K562 (cell line): ENCODE measurements around the gene PTPRG. TPM values are rescaled to one million over a fixed set of nuclear protein-coding genes. Genes with fewer than 3 reads are reported as not detected.

Source experiments
- ATAC-seq: fragments of 200-7000 bp; cut with Tn5 transposase; 3 replicates; pipeline ENCODE4 v1.9.1; 2020; ENCODE audit warnings: moderate library complexity
- BruUV-seq: library from RNA; stranded (reverse); fragments of 400-500 nt; replicated peaks from 2 replicates; lab custom pipeline; 2021; lab: Mats Ljungman, UMichigan
- CTCF ChIA-PET: fragments of 300-600 bp; formaldehyde crosslinking; extraction: SDS; loops from one replicate; lab custom pipeline; 2021; ENCODE audit warnings: low intra/inter-chr PET ratio; lab: Yijun Ruan, JAX
- POLR2A ChIA-PET: fragments of 300-600, 350-650 bp; sonication (Branson Sonifier 250); formaldehyde crosslinking; extraction: SDS; loops from one replicate; lab custom pipeline; 2021; ENCODE audit warnings: antibody characterized with exemption, inconsistent platforms; lab: Yijun Ruan, JAX
- DNase-seq, 4 experiments: peaks; one replicate each; pipeline versions ENCODE4 v3.0.0 to v3.0.0-alpha.2; 2011 to 2018; ENCODE audit warnings: low spot score in 3 of 4, mixed read lengths in 3 of 4; ENCODE audit errors: extremely low read depth in 1 of 4
- FAIRE-seq: peaks from 2 replicates; lab custom pipeline; 2011; peaks lifted over from hg19 to GRCh38; lab: Jason Lieb, UNC
- H2AFZ ChIP-seq: 2 replicates; pipeline ENCODE4 v1.6.0; 2011; ENCODE audit warnings: low read depth, low read length, control low read depth, inconsistent platforms
- H3K27ac ChIP-seq: fragments of 200-600 bp; 3 replicates; pipeline ENCODE4 v1.8.0; 2011; ENCODE audit warnings: low read depth, mild to moderate bottlenecking, control low read depth, inconsistent platforms, low read length, moderate library complexity, mixed read lengths; ENCODE audit errors: extremely low read depth
- H3K27me3 ChIP-seq, 2 experiments: fragments of 300-600 bp in 1 of 2; 2 replicates in 1 of 2; 3 replicates in 1 of 2; pipeline versions ENCODE4 v1.6.0 to v1.8.0; 2011; ENCODE audit warnings: inconsistent platforms in 2 of 2, low read length in 2 of 2, mild to moderate bottlenecking in 1 of 2, mixed read lengths in 1 of 2, moderate library complexity in 1 of 2; ENCODE audit not compliant: control insufficient read depth in 2 of 2, insufficient read depth in 2 of 2
- H3K36me3 ChIP-seq: fragments of 300-600 bp; 3 replicates; pipeline ENCODE4 v1.8.0; 2011; ENCODE audit warnings: mild to moderate bottlenecking, low read length, inconsistent platforms; ENCODE audit not compliant: control insufficient read depth, insufficient read depth
- H3K4me1 ChIP-seq, 2 experiments: fragments of 200-600 bp in 1 of 2; replicated peaks in 1 of 2; 2 replicates in 1 of 2; 3 replicates in 1 of 2; pipeline versions ENCODE4 v1.5.1 to v1.8.0; 2011; ENCODE audit warnings: inconsistent platforms in 2 of 2, low read length in 2 of 2, mild to moderate bottlenecking in 1 of 2, mixed read lengths in 1 of 2, moderate library complexity in 1 of 2; ENCODE audit not compliant: control insufficient read depth in 2 of 2, insufficient read depth in 2 of 2
- H3K4me2 ChIP-seq: 2 replicates; pipeline ENCODE4 v1.6.1; 2011; ENCODE audit warnings: low read length, control low read depth, inconsistent platforms, mixed read lengths; ENCODE audit not compliant: insufficient read depth
- H3K4me3 ChIP-seq: fragments of 200-600 bp; sonication (generic), shearing (Covaris generic); 2 replicates; pipeline ENCODE4 v1.5.1; 2016; ENCODE audit warnings: control low read depth, inconsistent platforms
- H3K79me2 ChIP-seq: fragments of 200-600 bp; 3 replicates; pipeline ENCODE4 v1.8.0; 2011; ENCODE audit warnings: low read length, inconsistent platforms; ENCODE audit not compliant: control insufficient read depth, insufficient read depth
- H3K9ac ChIP-seq, 2 experiments: 2 replicates each; pipeline versions ENCODE4 v1.6.0 to v1.6.1; 2011; ENCODE audit warnings: low read depth in 2 of 2, low read length in 2 of 2, control low read depth in 1 of 2, inconsistent platforms in 1 of 2, mild to moderate bottlenecking in 1 of 2, mixed read lengths in 1 of 2; ENCODE audit not compliant: insufficient read depth in 1 of 2
- H3K9me1 ChIP-seq: one replicate; pipeline ENCODE4 v1.6.0; 2011; ENCODE audit warnings: inconsistent platforms, mild to moderate bottlenecking, low read length, moderate library complexity; ENCODE audit not compliant: control insufficient read depth, insufficient read depth
- H3K9me3 ChIP-seq: replicated peaks from 2 replicates; pipeline ENCODE4 v1.5.1; 2011; ENCODE audit warnings: low read depth, low read length, inconsistent platforms; ENCODE audit not compliant: control insufficient read depth, insufficient read depth
- H4K20me1 ChIP-seq: replicated peaks from 2 replicates; pipeline ENCODE4 v1.6.1; 2011; ENCODE audit warnings: low read length, inconsistent platforms, mixed read lengths; ENCODE audit not compliant: control insufficient read depth, insufficient read depth
- EHMT2 ChIP-seq: fragments of 450-650 bp; IDR thresholded peaks from 2 replicates; pipeline ENCODE4 v1.6.1; 2018; ENCODE audit warnings: antibody characterized with exemption
- EP400 ChIP-seq: fragments of 450-650 bp; IDR thresholded peaks from 2 replicates; pipeline ENCODE4 v1.6.1; 2017; ENCODE audit warnings: antibody characterized with exemption, mild to moderate bottlenecking, moderate library complexity
- HNRNPK ChIP-seq: fragments of 200-400 bp; formaldehyde crosslinking; IDR thresholded peaks from one replicate; pipeline ENCODE4 v1.6.1; 2018; ENCODE audit warnings: mild to moderate bottlenecking, low read depth, low read length; ENCODE audit not compliant: poor library complexity, severe bottlenecking
- NFYB ChIP-seq: IDR thresholded peaks from 2 replicates; pipeline ENCODE4 v1.6.1; 2011; ENCODE audit warnings: mild to moderate bottlenecking, moderate library complexity; ENCODE audit not compliant: insufficient read length; ENCODE audit errors: extremely low read depth
- POLR3G ChIP-seq: IDR thresholded peaks from 2 replicates; pipeline ENCODE4 v1.6.1; 2011; ENCODE audit not compliant: insufficient read length, insufficient replicate concordance; ENCODE audit errors: extremely low read depth
- PPARD ChIP-seq: fragments of 250-450 bp; sonication (Bioruptor Pico); IDR thresholded peaks from 2 replicates; pipeline ENCODE4 v1.8.0; 2022; ENCODE audit warnings: inconsistent platforms, mild to moderate bottlenecking, moderate library complexity
- SAFB ChIP-seq: fragments of 200-400 bp; formaldehyde crosslinking; IDR thresholded peaks from 2 replicates; pipeline ENCODE4 v1.6.1; 2017; ENCODE audit warnings: low read depth, low read length, borderline replicate concordance
- TBL1XR1 ChIP-seq, 2 experiments: IDR thresholded peaks; 2 replicates each; pipeline ENCODE4 v1.6.1; 2012; ENCODE audit warnings: improper control_type of control experiment in 2 of 2, low read length in 2 of 2, mild to moderate bottlenecking in 1 of 2
- ZC3H4 ChIP-seq: sonication (generic); formaldehyde crosslinking; IDR thresholded peaks from 2 replicates; pipeline ENCODE4 v1.9.0; 2021; ENCODE audit warnings: missing genetic modification reagents, borderline replicate concordance
- ZFP36 ChIP-seq: fragments of 150-350 bp; IDR thresholded peaks from 2 replicates; pipeline ENCODE4 v1.6.1; 2018; ENCODE audit warnings: low read length, low read depth; ENCODE audit not compliant: partially characterized antibody
- ZNF12 ChIP-seq: sonication (generic); formaldehyde crosslinking; IDR thresholded peaks from 2 replicates; pipeline ENCODE4 v1.4.0; 2020; ENCODE audit warnings: mild to moderate bottlenecking, missing genetic modification reagents
- ZNF134 ChIP-seq: fragments of 250-450 bp; sonication (Bioruptor Pico); conservative IDR thresholded peaks from 2 replicates; pipeline ENCODE4 v1.4.0; 2020
- in situ Hi-C: fragments of 300-500 bp; cut with MboI; formaldehyde crosslinking; loops from 4 replicates; pipeline ENCODE4 v1.15.0; 2018; ENCODE audit warnings: inconsistent platforms, mixed read lengths
- intact Hi-C: fragments of 100-400 bp; cut with micrococcal nuclease; formaldehyde crosslinking; loops from 2 replicates; pipeline ENCODE4 v1.14.2; 2022
- polyA plus RNA-seq, 8 experiments: library from polyadenylated mRNA; depleted of rRNA in 4 of 8; stranded (reverse) in 5 of 8; unstranded in 3 of 8; fragments of >200 nt; fragmentation: Nextera tagmentation in 2 of 8; fragmentation: Illumina TruSeq in 1 of 8; extraction: Ambion mirVana in 2 of 8; extraction: Trizol in 1 of 8; gene quantifications; 2 replicates each; pipeline versions ENCODE4 v1.2.1 to v1.2.3, GENCODE V29; 2011 to 2014; ENCODE audit warnings: inconsistent platforms in 1 of 8, missing spikeins in 1 of 8
- total RNA-seq, 7 experiments: library from RNA; depleted of rRNA in 6 of 7; stranded (reverse); fragments of >200 nt in 6 of 7; fragmentation: Illumina TruSeq in 2 of 7; extraction: Trizol in 2 of 7; gene quantifications; 2 replicates each; pipeline versions ENCODE4 v1.2.1 to v1.2.3, GENCODE V29; 2011 to 2021; ENCODE audit warnings: low replicate concordance in 1 of 7
- TF ChIP-seq, protein P1 (sequence below): fragments of 150-350 bp; IDR thresholded peaks from 2 replicates; pipeline ENCODE4 v1.6.1; 2014; ENCODE audit warnings: low read depth, mild to moderate bottlenecking, low read length, borderline replicate concordance
- TF ChIP-seq, protein P2 (sequence below): fragments of 250-450 bp; sonication (Bioruptor Pico); IDR thresholded peaks from 2 replicates; pipeline ENCODE4 v1.6.1; 2021; ENCODE audit warnings: mild to moderate bottlenecking

PTPRG gene
- total and polyA plus RNA-seq, 9 of the 15 experiments (the other 6 are each of a cell fraction or from before 2014, with no cell fraction given): 0.16 TPM; not detected in 8

DNA sequence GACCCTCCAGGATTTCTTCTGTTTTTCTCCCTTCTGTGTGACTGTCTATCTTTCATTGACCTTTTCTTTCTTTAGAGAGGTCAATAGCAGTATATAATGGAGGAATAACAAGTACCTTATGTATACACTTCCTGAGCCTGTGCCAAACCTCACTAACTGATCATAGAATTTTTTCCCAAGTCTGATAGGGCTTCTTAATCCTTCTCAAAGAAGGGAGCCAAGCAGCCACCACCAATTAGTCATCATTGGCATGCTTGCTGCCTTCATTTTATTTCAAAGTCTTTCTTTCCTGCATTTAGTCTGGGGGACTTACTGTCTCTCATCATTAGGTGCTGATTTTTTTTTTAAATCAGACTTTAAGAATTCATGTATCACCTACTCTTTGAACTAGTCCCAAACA lies 485.0 kb downstream of the PTPRG start:
- in situ Hi-C loops: no loop called here
- no peak overlapping the region for H3K4me2 ChIP-seq
- H3K4me3 ChIP-seq: no peak overlapping the region
- H3K9ac ChIP-seq: no peak overlapping the region
- DNase-seq: no peak
- H4K20me1 ChIP-seq: no peaks in the 10 kb centered on the region
- no peaks in the 10 kb centered on the region for H3K27me3 ChIP-seq
- no peak overlapping the region for H2AFZ ChIP-seq
- no peak for ATAC-seq
- BruUV-seq: no TSS peak
- H3K4me1 ChIP-seq: no peaks in the 10 kb centered on the region
- no peaks in the 10 kb centered on the region for H3K36me3 ChIP-seq
- FAIRE-seq: no peak
- H3K9me1 ChIP-seq: no peaks in the 10 kb centered on the region
- H3K9me3 ChIP-seq: no peaks in the 10 kb centered on the region
- intact Hi-C loops: no loop called here
- ChIA-PET CTCF (no interaction called here), POLR2A (no interaction called here)
- H3K79me2 ChIP-seq: no peaks in the 10 kb centered on the region
- no peak overlapping the region for H3K27ac ChIP-seq
- TF ChIP-seq ZFP36 (no peak), POLR3G (no peak), EP400 (no peak), EHMT2 (no peak), ZNF12 (no peak), NFYB (no peak), SAFB (no peak), TBL1XR1 (IDR thresholded peaks at IDR 0.05; ENCODE audit: low read length in 2 of 2) (no peak), HNRNPK (no peak), ZC3H4 (CRISPR knock-in tag) (no peak), PPARD (CRISPR knock-in tag) (no peak), ZNF134 (CRISPR knock-in tag) (no peak)
- TF ChIP-seq, protein P1, sequence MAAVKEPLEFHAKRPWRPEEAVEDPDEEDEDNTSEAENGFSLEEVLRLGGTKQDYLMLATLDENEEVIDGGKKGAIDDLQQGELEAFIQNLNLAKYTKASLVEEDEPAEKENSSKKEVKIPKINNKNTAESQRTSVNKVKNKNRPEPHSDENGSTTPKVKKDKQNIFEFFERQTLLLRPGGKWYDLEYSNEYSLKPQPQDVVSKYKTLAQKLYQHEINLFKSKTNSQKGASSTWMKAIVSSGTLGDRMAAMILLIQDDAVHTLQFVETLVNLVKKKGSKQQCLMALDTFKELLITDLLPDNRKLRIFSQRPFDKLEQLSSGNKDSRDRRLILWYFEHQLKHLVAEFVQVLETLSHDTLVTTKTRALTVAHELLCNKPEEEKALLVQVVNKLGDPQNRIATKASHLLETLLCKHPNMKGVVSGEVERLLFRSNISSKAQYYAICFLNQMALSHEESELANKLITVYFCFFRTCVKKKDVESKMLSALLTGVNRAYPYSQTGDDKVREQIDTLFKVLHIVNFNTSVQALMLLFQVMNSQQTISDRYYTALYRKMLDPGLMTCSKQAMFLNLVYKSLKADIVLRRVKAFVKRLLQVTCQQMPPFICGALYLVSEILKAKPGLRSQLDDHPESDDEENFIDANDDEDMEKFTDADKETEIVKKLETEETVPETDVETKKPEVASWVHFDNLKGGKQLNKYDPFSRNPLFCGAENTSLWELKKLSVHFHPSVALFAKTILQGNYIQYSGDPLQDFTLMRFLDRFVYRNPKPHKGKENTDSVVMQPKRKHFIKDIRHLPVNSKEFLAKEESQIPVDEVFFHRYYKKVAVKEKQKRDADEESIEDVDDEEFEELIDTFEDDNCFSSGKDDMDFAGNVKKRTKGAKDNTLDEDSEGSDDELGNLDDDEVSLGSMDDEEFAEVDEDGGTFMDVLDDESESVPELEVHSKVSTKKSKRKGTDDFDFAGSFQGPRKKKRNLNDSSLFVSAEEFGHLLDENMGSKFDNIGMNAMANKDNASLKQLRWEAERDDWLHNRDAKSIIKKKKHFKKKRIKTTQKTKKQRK: no peak
- TF ChIP-seq, protein P2, sequence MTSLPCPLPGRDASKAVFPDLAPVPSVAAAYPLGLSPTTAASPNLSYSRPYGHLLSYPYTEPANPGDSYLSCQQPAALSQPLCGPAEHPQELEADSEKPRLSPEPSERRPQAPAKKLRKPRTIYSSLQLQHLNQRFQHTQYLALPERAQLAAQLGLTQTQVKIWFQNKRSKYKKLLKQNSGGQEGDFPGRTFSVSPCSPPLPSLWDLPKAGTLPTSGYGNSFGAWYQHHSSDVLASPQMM (CRISPR knock-in tag): no peak
